Astrocyte (in vitro differentiated cells and primary cell): Measurements from ENCODE around the gene SPATA6L. TPM values are rescaled to one million over a fixed set of nuclear protein-coding genes. Genes with fewer than 3 reads are reported as not detected.

Experiments used
- DNase-seq: peaks from one replicate; pipeline ENCODE4 v3.0.0-alpha.2; 2010; ENCODE audit warnings: low read depth
- FAIRE-seq: peaks from 2 replicates; lab custom pipeline; 2011; peaks lifted over from hg19 to GRCh38; lab: Jason Lieb, UNC
- H2AFZ ChIP-seq: 2 replicates; pipeline ENCODE4 v1.6.0; 2012; ENCODE audit warnings: low read depth, low read length, inconsistent platforms
- H3K27ac ChIP-seq: 2 replicates; pipeline ENCODE4 v1.5.1; 2011; ENCODE audit warnings: low read depth, low read length, inconsistent platforms
- H3K27me3 ChIP-seq: 2 replicates; pipeline ENCODE4 v1.6.0; 2011; ENCODE audit warnings: low read length, inconsistent platforms; ENCODE audit not compliant: insufficient read depth
- H3K36me3 ChIP-seq: 2 replicates; pipeline ENCODE4 v1.5.1; 2011; ENCODE audit warnings: low read length, inconsistent platforms; ENCODE audit not compliant: insufficient read depth
- H3K4me1 ChIP-seq: 2 replicates; pipeline ENCODE4 v1.5.1; 2011; ENCODE audit warnings: low read length, inconsistent platforms; ENCODE audit not compliant: insufficient read depth
- H3K4me2 ChIP-seq: 2 replicates; pipeline ENCODE4 v1.6.0; 2012; ENCODE audit warnings: low read length, inconsistent platforms
- H3K4me3 ChIP-seq: 2 replicates; pipeline ENCODE4 v1.5.1; 2011; ENCODE audit warnings: low read depth, mild to moderate bottlenecking, low read length, inconsistent platforms; ENCODE audit not compliant: insufficient read depth
- H3K79me2 ChIP-seq: 2 replicates; pipeline ENCODE4 v1.6.0; 2012; ENCODE audit warnings: mild to moderate bottlenecking, low read length, inconsistent platforms; ENCODE audit not compliant: insufficient read depth
- H3K9ac ChIP-seq: 2 replicates; pipeline ENCODE4 v1.6.0; 2012; ENCODE audit warnings: mild to moderate bottlenecking, low read length, inconsistent platforms
- H3K9me3 ChIP-seq: 2 replicates; pipeline ENCODE4 v1.5.1; 2012; ENCODE audit warnings: low read depth, mild to moderate bottlenecking, low read length, inconsistent platforms; ENCODE audit not compliant: insufficient read depth
- H4K20me1 ChIP-seq: 2 replicates; pipeline ENCODE4 v1.6.0; 2012; ENCODE audit warnings: low read length, inconsistent platforms; ENCODE audit not compliant: insufficient read depth
- H3K27ac Mint-ChIP-seq: one replicate; pipeline ENCODE4 v1.8.0; 2021; ENCODE audit warnings: mild to moderate bottlenecking, mixed read lengths; ENCODE audit not compliant: unreplicated experiment
- H3K27me3 Mint-ChIP-seq: one replicate; pipeline ENCODE4 v1.8.0; 2021; ENCODE audit warnings: low read depth, mixed read lengths; ENCODE audit not compliant: unreplicated experiment
- H3K36me3 Mint-ChIP-seq: one replicate; pipeline ENCODE4 v1.8.0; 2021; ENCODE audit warnings: low read depth, mixed read lengths; ENCODE audit not compliant: unreplicated experiment
- H3K4me1 Mint-ChIP-seq: one replicate; pipeline ENCODE4 v1.8.0; 2021; ENCODE audit warnings: low read depth, mixed read lengths; ENCODE audit not compliant: unreplicated experiment
- H3K4me3 Mint-ChIP-seq: one replicate; pipeline ENCODE4 v1.8.0; 2021; ENCODE audit warnings: mild to moderate bottlenecking, moderate library complexity, mixed read lengths; ENCODE audit not compliant: unreplicated experiment
- H3K9me3 Mint-ChIP-seq: one replicate; pipeline ENCODE4 v1.8.0; 2021; ENCODE audit warnings: mild to moderate bottlenecking, mixed read lengths; ENCODE audit not compliant: unreplicated experiment
- CTCF ChIP-seq: IDR thresholded peaks from 2 replicates; pipeline ENCODE4 v1.5.1; 2011; ENCODE audit warnings: low read depth, mild to moderate bottlenecking, inconsistent platforms, low read length, moderate library complexity; ENCODE audit not compliant: insufficient read depth
- EZH2 ChIP-seq: IDR thresholded peaks from 2 replicates; pipeline ENCODE4 v1.6.1; 2012; ENCODE audit warnings: mild to moderate bottlenecking, low read length, inconsistent platforms; ENCODE audit not compliant: insufficient read depth
- total RNA-seq: library from RNA; stranded (reverse); gene quantifications from 2 replicates; pipeline ENCODE4 v1.2.1, GENCODE V29; 2021

Gene SPATA6L
- total RNA-seq, 1 donor from 2014 or later: 2.8 TPM

GRCh38 chr9:4591123-4591500, 75.2 kb downstream of the SPATA6L start:
- Mint-ChIP-seq H3K27me3 (no peaks in the 10 kb centered on the region), H3K9me3 (no peaks in the 10 kb centered on the region), H3K27ac (peak overlapping the region; percentile 77), H3K4me3 (no peak overlapping the region), H3K36me3 (no peaks in the 10 kb centered on the region), H3K4me1 (peaks cover 28% of the 10 kb centered on the region)
- Histone ChIP-seq H3K9me3 (no peaks in the 10 kb centered on the region), H3K4me3 (no peak overlapping the region), H3K27ac (no peak overlapping the region), H3K4me1 (peaks cover 5% of the 10 kb centered on the region), H3K4me2 (no peak overlapping the region), H2AFZ (no peak overlapping the region), H3K9ac (no peak overlapping the region), H4K20me1 (no peaks in the 10 kb centered on the region), H3K36me3 (no peaks in the 10 kb centered on the region), H3K79me2 (no peaks in the 10 kb centered on the region), H3K27me3 (peaks cover 4% of the 10 kb centered on the region)
- no peak for TF ChIP-seq CTCF
- TF ChIP-seq EZH2: no peak
- DNase-seq (no peak), FAIRE-seq (no peak)

- Mint-ChIP-seq H3K27ac (peak overlapping the region; percentile 77), H3K36me3 (no peaks in the 10 kb centered on the region), H3K27me3 (no peaks in the 10 kb centered on the region), H3K9me3 (peaks cover under 1% of the 10 kb centered on the region), H3K4me3 (no peak overlapping the region), H3K4me1 (peaks cover 28% of the 10 kb centered on the region)
- no peaks in the 10 kb centered on the region for H3K9me3 ChIP-seq
- no peak for TF ChIP-seq CTCF
- no peak for TF ChIP-seq EZH2
- H3K27ac ChIP-seq: no peak overlapping the region
- H3K4me1 ChIP-seq: peaks cover 5% of the 10 kb centered on the region
- no peak overlapping the region for H3K4me3 ChIP-seq
- FAIRE-seq: no peak
- H3K4me2 ChIP-seq: no peak overlapping the region
- H3K9ac ChIP-seq: no peak overlapping the region
- H2AFZ ChIP-seq: no peak overlapping the region
- H3K27me3 ChIP-seq: peaks cover 4% of the 10 kb centered on the region
- H4K20me1 ChIP-seq: no peaks in the 10 kb centered on the region
- no peaks in the 10 kb centered on the region for H3K36me3 ChIP-seq
- peak; percentile 10 for DNase-seq
- H3K79me2 ChIP-seq: no peaks in the 10 kb centered on the region
These were observed 75.7 kb downstream of the SPATA6L start for GRCh38 chr9:4590430-4591122.

GRCh38 chr9:4588721-4589120, 77.6 kb downstream of the SPATA6L start:
- TF ChIP-seq CTCF (no peak), EZH2 (no peak)
- H3K27ac ChIP-seq: no peak overlapping the region
- no peaks in the 10 kb centered on the region for H3K79me2 ChIP-seq
- H4K20me1 ChIP-seq: no peaks in the 10 kb centered on the region
- H2AFZ ChIP-seq: no peak overlapping the region
- no peak overlapping the region for H3K4me3 ChIP-seq
- peaks cover 5% of the 10 kb centered on the region for H3K4me1 ChIP-seq
- H3K27ac Mint-ChIP-seq: no peak overlapping the region
- DNase-seq (no peak), FAIRE-seq (no peak)
- no peak overlapping the region for H3K9ac ChIP-seq
- no peaks in the 10 kb centered on the region for H3K36me3 ChIP-seq
- no peaks in the 10 kb centered on the region for H3K9me3 ChIP-seq
- no peak overlapping the region for H3K4me2 ChIP-seq
- H3K4me1 Mint-ChIP-seq: peaks cover 26% of the 10 kb centered on the region
- no peaks in the 10 kb centered on the region for H3K27me3 Mint-ChIP-seq
- no peak overlapping the region for H3K4me3 Mint-ChIP-seq
- peaks cover 4% of the 10 kb centered on the region for H3K27me3 ChIP-seq
- peaks cover 1% of the 10 kb centered on the region for H3K9me3 Mint-ChIP-seq
- H3K36me3 Mint-ChIP-seq: peaks cover 8% of the 10 kb centered on the region
